NOMO-1 treated with DMSO at 0.1 percent for 48 hours (cell line): Measurements from ENCODE around the gene CIITA.
"Not testable (repeated sequence)": the region's sequence is repeated elsewhere in the genome, so short reads cannot be mapped to it uniquely, and the experiment has no call there.

Source experiments
- DNase-seq: peaks from one replicate; lab custom pipeline; 2025; ENCODE audit not compliant: unreplicated experiment; lab: John Stamatoyannopoulos, UW

The CIITA gene

GRCh38 chr16:10919003-10919351 is 42.0 kb downstream of the CIITA start:
- DNase-seq = no peak

GRCh38 chr16:10920726-10921427 is 43.9 kb downstream of the CIITA start:
- no peak for DNase-seq

GRCh38 chr16:10921536-10922327 is 44.7 kb downstream of the CIITA start:
- DNase-seq = no peak

GRCh38 chr16:10922328-10923145 is 45.5 kb downstream of the CIITA start:
- no peak for DNase-seq

- no peak for DNase-seq
These were observed 46.2 kb downstream of the CIITA start for GRCh38 chr16:10923146-10923649.

GRCh38 chr16:10923650-10924214 is 46.7 kb downstream of the CIITA start:
- DNase-seq = no peak

GRCh38 chr16:10925285-10925684 is 48.3 kb downstream of the CIITA start:
- DNase-seq = not testable (repeated sequence)

- DNase-seq = no peak
These were observed 49.1 kb downstream of the CIITA start for GRCh38 chr16:10926094-10926493.

- no peak for DNase-seq
These were observed 49.9 kb downstream of the CIITA start for GRCh38 chr16:10926867-10927266.

GRCh38 chr16:10927497-10928112 is 50.6 kb downstream of the CIITA start:
- DNase-seq = no peak

GRCh38 chr16:10929097-10929496 is 52.1 kb downstream of the CIITA start:
- DNase-seq = not testable (repeated sequence)

- no peak for DNase-seq
These were observed 53.1 kb downstream of the CIITA start for GRCh38 chr16:10929853-10930754.

GRCh38 chr16:10930755-10931093 is 53.7 kb downstream of the CIITA start:
- DNase-seq = no peak

- DNase-seq = no peak
These were observed 54.1 kb downstream of the CIITA start for GRCh38 chr16:10931134-10931533.

- no peak for DNase-seq
These were observed 55.1 kb downstream of the CIITA start for GRCh38 chr16:10931977-10932632.

- DNase-seq = peak; percentile 3
These were observed 56.1 kb downstream of the CIITA start for GRCh38 chr16:10932959-10933710.

GRCh38 chr16:10933865-10934264 is 56.9 kb downstream of the CIITA start:
- DNase-seq = no peak

- no peak for DNase-seq
These were observed 57.5 kb downstream of the CIITA start for GRCh38 chr16:10934325-10935107.
